HG03378 (cell line): ENCODE results near the gene FFAR4.
"Not testable (repeated sequence)": the region's sequence is repeated elsewhere in the genome, so short reads cannot be mapped to it uniquely, and the experiment has no call there.

Source experiments
- ATAC-seq: cut with Tn5 transposase; IDR thresholded peaks from one replicate; pipeline ENCODE4 v1.9.1; 2021; ENCODE audit warnings: mild to moderate bottlenecking, moderate library complexity; ENCODE audit not compliant: unreplicated experiment

FFAR4 gene

GRCh38 chr10:93566435-93567276 lies at the start of gene FFAR4:
Gene FFAR4, plus strand, starts transcription at chr10:93566665. Its CDS starts 56 bp downstream, at chr10:93566721.
- ATAC-seq = no peak

GRCh38 chr10:93518531-93518930 lies 47.9 kb upstream of the FFAR4 start:
- ATAC-seq = no peak

- ATAC-seq = no peak
Measured at GRCh38 chr10:93535293-93535692, 31.2 kb upstream of the FFAR4 start.

- ATAC-seq = not testable (repeated sequence)
Measured at GRCh38 chr10:93540871-93541270, 25.6 kb upstream of the FFAR4 start.

GRCh38 chr10:93541402-93542357 lies 24.8 kb upstream of the FFAR4 start:
- no peak for ATAC-seq

GRCh38 chr10:93542358-93542791 lies 24.1 kb upstream of the FFAR4 start:
- ATAC-seq = no peak

GRCh38 chr10:93546995-93547394 lies 19.5 kb upstream of the FFAR4 start:
- not testable (repeated sequence) for ATAC-seq

GRCh38 chr10:93547522-93547921 lies 18.9 kb upstream of the FFAR4 start:
- ATAC-seq = no peak

GRCh38 chr10:93548376-93549071 lies 17.9 kb upstream of the FFAR4 start:
- ATAC-seq = no peak

- ATAC-seq = no peak
Measured at GRCh38 chr10:93550606-93551005, 15.9 kb upstream of the FFAR4 start.

GRCh38 chr10:93552780-93553179 lies 13.7 kb upstream of the FFAR4 start:
- ATAC-seq = no peak

GRCh38 chr10:93553482-93554315 lies 12.8 kb upstream of the FFAR4 start:
- no peak for ATAC-seq

GRCh38 chr10:93554316-93554663 lies 12.2 kb upstream of the FFAR4 start:
- no peak for ATAC-seq

GRCh38 chr10:93554760-93555432 lies 11.6 kb upstream of the FFAR4 start:
- no peak for ATAC-seq

GRCh38 chr10:93559490-93559889 lies 7.0 kb upstream of the FFAR4 start:
- ATAC-seq = no peak

- ATAC-seq = no peak
Measured at GRCh38 chr10:93560541-93560940, 5.9 kb upstream of the FFAR4 start.

- no peak for ATAC-seq
Measured at GRCh38 chr10:93565446-93565845, 1.0 kb upstream of the FFAR4 start.

GRCh38 chr10:93567277-93568104 lies 1.0 kb downstream of the FFAR4 start:
- ATAC-seq = no peak

- ATAC-seq = no peak
Measured at GRCh38 chr10:93568105-93568390, 1.6 kb downstream of the FFAR4 start.
